Measurements from ENCODE around the gene DENND4C. TPM values are rescaled to one million over a fixed set of nuclear protein-coding genes. Genes with fewer than 3 reads are reported as not detected.

DENND4C gene
- total RNA-seq, 1 experiment from 2014 or later: 40.1 TPM

- Mint-ChIP-seq H3K9me3 (ENCODE audit: unreplicated experiment) (no peaks in the 10 kb centered on the region), H3K27ac (ENCODE audit: unreplicated experiment) (peak overlapping the region; percentile 14), H3K4me1 (ENCODE audit: low read depth, unreplicated experiment) (peaks cover 14% of the 10 kb centered on the region), H3K4me3 (ENCODE audit: unreplicated experiment) (no peak overlapping the region), H3K36me3 (ENCODE audit: insufficient read depth, unreplicated experiment) (peaks cover 44% of the 10 kb centered on the region), H3K27me3 (ENCODE audit: insufficient read depth, unreplicated experiment) (no peaks in the 10 kb centered on the region)
- Histone ChIP-seq H3K36me3 (ENCODE audit: control insufficient read depth, insufficient read depth, low read length) (no peaks in the 10 kb centered on the region), H3K4me1 (peaks cover 6% of the 10 kb centered on the region; the same call in 1 of the 2 replicates), H3K9me3 (no peaks in the 10 kb centered on the region), H3K27me3 (replicated peaks; ENCODE audit: control insufficient read depth, insufficient read depth, low read length) (no peaks in the 10 kb centered on the region), H3K4me3 (ENCODE audit: low read depth, low read length) (no peak overlapping the region)
- no peak for TF ChIP-seq CTCF (IDR thresholded peaks at IDR 0.05; ENCODE audit: insufficient read depth in 1 of 2, low read depth in 1 of 2, low read length in 1 of 2, severe bottlenecking in 1 of 2, unreplicated experiment in 1 of 2)
- intact Hi-C loops (cut with micrococcal nuclease; ENCODE audit: unreplicated experiment): no loop called here
- DNase-seq: no peak
- POLR2A ChIA-PET: no interaction called here
- no TSS peak for BruUV-seq (replicated peaks)
- CTCF ChIA-PET: no interaction called here
These were observed 63.7 kb downstream of the DENND4C start for GRCh38 chr9:19294219-19294618.

DNA sequence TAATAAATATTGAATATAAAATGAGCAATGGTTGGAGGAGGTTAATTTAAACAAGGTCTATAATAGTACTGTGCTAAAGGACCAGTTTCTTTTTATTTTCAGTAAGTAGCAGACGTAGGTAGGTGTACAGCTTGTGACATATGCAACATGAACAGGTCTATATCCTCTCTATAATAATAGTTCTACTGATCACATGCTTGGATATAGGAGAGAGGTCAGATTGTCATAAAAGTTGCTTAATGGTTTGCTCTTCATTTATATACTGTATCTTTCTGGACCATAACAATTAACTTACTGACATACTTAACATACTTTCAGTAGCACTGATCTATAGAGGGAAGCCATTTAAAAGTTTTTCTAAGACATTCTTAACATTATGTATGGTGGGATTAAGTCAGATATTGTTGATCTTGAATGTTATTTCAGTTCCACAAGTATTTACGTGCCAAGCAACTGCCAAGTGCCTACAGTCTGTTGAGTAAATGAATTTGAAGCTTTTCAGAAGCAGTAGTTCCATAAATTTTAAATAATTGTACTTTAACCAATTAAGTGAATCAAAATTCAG is 68.0 kb downstream of the DENND4C start:
- no TSS peak for BruUV-seq (replicated peaks)
- Histone ChIP-seq H3K27me3 (replicated peaks; ENCODE audit: control insufficient read depth, insufficient read depth, low read length) (no peaks in the 10 kb centered on the region), H3K4me3 (ENCODE audit: low read depth, low read length) (no peak overlapping the region), H3K9me3 (no peaks in the 10 kb centered on the region), H3K36me3 (ENCODE audit: control insufficient read depth, insufficient read depth, low read length) (no peaks in the 10 kb centered on the region; the same call in none of the 2 replicates), H3K4me1 (peaks cover 6% of the 10 kb centered on the region)
- no peak for TF ChIP-seq CTCF (IDR thresholded peaks at IDR 0.05; ENCODE audit: insufficient read depth in 1 of 2, low read depth in 1 of 2, low read length in 1 of 2, severe bottlenecking in 1 of 2, unreplicated experiment in 1 of 2)
- ChIA-PET CTCF (interaction anchor here (0.6 kb wide), 1 partner anchor 18 kb away, joined by 6 read pairs; no protein-coding TSS in a partner anchor), POLR2A (no interaction called here)
- Mint-ChIP-seq H3K27me3 (ENCODE audit: insufficient read depth, unreplicated experiment) (no peaks in the 10 kb centered on the region), H3K27ac (ENCODE audit: unreplicated experiment) (no peak overlapping the region), H3K36me3 (ENCODE audit: insufficient read depth, unreplicated experiment) (peaks cover 42% of the 10 kb centered on the region), H3K9me3 (ENCODE audit: unreplicated experiment) (no peaks in the 10 kb centered on the region), H3K4me3 (ENCODE audit: unreplicated experiment) (no peak overlapping the region), H3K4me1 (ENCODE audit: low read depth, unreplicated experiment) (peaks cover 9% of the 10 kb centered on the region)
- intact Hi-C loops (cut with micrococcal nuclease; ENCODE audit: unreplicated experiment): no loop called here
- DNase-seq: no peak

- intact Hi-C loops (cut with micrococcal nuclease; ENCODE audit: unreplicated experiment): no loop called here
- Mint-ChIP-seq H3K4me1 (ENCODE audit: low read depth, unreplicated experiment) (no peaks in the 10 kb centered on the region), H3K36me3 (ENCODE audit: insufficient read depth, unreplicated experiment) (peaks cover 54% of the 10 kb centered on the region), H3K9me3 (ENCODE audit: unreplicated experiment) (no peaks in the 10 kb centered on the region), H3K27me3 (ENCODE audit: insufficient read depth, unreplicated experiment) (no peaks in the 10 kb centered on the region), H3K27ac (ENCODE audit: unreplicated experiment) (no peak overlapping the region), H3K4me3 (ENCODE audit: unreplicated experiment) (no peak overlapping the region)
- no peaks in the 10 kb centered on the region for H3K9me3 ChIP-seq
- H3K4me3 ChIP-seq (ENCODE audit: low read depth, low read length): no peak overlapping the region
- no peaks in the 10 kb centered on the region; the same call in 1 of the 2 replicates for H3K4me1 ChIP-seq
- no peak for TF ChIP-seq CTCF (IDR thresholded peaks at IDR 0.05; ENCODE audit: insufficient read depth in 1 of 2, low read depth in 1 of 2, low read length in 1 of 2, severe bottlenecking in 1 of 2, unreplicated experiment in 1 of 2)
- ChIA-PET POLR2A (no interaction called here), CTCF (no interaction called here)
- H3K27me3 ChIP-seq (replicated peaks; ENCODE audit: control insufficient read depth, insufficient read depth, low read length): no peaks in the 10 kb centered on the region
- no peak for DNase-seq
- no peaks in the 10 kb centered on the region; the same call in none of the 2 replicates for H3K36me3 ChIP-seq (ENCODE audit: control insufficient read depth, insufficient read depth, low read length)
- no TSS peak for BruUV-seq (replicated peaks)
These were observed 72.7 kb downstream of the DENND4C start for GRCh38 chr9:19303216-19303615.

Measured in Caco-2 (cell line).